Hepatic stellate cell (primary cell): ENCODE results near the gene NSL1.
A peak's percentile ranks its signal among the peaks of the same experiment; 100 is the strongest.
"Not testable (repeated sequence)": the region's sequence is repeated elsewhere in the genome, so short reads cannot be mapped to it uniquely, and the experiment has no call there.

Source experiments
- DNase-seq: peaks from one replicate; pipeline ENCODE4 v3.0.0; 2011; ENCODE audit warnings: low spot score

Gene NSL1, protein sequence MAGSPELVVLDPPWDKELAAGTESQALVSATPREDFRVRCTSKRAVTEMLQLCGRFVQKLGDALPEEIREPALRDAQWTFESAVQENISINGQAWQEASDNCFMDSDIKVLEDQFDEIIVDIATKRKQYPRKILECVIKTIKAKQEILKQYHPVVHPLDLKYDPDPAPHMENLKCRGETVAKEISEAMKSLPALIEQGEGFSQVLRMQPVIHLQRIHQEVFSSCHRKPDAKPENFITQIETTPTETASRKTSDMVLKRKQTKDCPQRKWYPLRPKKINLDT

DNA sequence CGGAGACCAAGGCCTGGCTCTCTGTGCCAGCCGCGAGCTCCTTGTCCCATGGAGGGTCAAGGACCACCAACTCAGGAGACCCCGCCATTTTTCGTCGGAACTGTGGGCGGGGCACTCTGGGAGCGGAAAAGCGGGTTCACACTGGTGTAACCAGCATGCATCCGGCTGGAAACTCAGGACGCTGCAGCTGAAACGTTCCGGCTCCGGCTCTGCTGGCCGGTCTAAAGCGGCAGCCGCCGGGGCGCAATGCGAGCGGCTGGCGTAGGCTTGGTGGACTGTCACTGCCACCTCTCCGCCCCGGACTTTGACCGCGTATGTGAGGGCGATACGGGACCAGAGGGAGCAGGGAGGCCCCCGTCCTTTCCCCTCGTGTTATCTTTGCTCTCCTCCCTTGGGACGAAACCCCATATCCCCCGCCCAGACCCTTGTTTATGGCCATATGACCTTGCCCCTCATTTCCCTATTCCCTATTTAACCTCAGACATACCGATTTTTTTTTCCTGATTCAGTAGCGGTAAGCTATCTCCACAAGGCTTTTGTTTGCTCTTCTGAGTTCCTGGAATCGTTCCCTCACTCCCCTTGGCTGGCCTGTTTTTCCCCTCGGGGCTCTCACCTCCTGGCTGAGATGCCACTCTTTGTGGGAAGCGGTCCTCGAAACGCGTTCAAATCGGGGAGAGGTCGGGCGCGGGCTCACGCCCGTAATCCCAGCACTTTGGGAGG lies at the start of gene NSL1, which contains the start of gene TATDN3:
Gene NSL1, minus strand, starts transcription at position 102 of the 720 bp plus-strand sequence. Its CDS starts 14 bp downstream, at position 88.
Gene TATDN3, plus strand, starts transcription at position 219 of the 720 bp plus-strand sequence. Its CDS starts 28 bp downstream, at position 247.
- DNase-seq = peak; percentile 82

DNA sequence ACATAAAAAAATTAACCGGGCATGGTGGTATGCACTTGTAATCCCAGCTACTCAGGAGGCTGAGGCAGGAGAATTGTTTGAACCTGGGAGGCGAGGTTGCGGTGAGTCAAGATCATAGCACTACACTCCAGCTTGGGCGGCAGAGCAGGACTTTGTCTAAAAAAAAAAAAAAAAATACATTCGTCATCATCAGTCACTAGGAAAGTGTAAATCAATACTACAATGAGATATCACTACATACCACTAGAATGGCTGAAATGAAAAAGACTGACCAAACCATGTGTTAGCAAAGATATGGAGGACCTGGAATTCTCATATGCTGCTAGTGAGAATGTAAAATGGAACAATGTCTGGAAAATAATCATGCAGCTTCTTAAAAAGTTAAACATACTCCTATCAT lies 46.6 kb upstream of the NSL1 start:
- no peak for DNase-seq

DNA sequence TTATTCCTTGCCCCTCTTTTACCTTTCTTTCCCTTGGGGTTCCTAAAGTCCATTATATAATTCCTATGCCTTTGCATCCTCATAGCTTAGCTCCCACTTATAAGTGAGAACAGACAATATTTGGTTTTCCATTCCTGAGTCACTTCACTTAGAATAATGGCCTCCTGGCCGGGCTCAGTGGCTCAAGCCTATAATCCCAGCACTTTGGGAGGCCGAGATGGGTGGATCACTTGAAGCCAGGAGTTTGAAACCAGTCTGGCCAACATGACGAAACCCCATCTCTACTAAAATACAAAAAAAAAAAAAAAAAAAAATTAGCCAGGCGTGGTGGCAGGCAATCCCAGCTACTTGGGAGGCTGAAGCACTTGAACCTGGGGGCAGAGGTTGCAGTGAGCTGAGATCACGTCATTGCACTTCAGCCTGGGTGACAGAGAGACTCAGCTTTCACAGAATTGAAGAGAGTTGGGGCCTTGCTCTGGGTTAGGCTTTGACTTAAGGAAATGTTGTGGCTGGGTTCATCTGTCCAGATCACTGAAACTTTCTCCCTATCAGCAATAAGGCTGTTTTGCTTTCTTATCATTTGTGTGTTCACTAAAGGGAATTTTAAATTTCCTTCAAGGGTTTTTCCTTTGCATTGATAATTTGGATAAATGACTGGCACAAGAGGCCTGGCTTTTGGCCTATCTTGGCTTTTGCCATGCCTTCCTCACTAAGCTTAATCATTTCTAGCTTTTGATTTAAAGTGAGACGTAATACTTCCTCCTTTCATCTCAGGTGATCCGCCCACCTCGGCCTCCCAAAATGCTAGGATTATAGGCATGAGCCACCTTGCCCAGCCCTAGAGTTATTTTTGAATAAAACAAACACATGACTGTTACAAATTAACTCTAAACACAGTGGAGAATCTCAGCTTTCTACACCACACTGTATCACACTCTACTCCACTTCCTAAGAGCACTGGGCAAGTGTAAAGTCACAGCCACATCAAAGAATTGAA lies 41.9 kb upstream of the NSL1 start:
- not testable (repeated sequence) for DNase-seq

DNA sequence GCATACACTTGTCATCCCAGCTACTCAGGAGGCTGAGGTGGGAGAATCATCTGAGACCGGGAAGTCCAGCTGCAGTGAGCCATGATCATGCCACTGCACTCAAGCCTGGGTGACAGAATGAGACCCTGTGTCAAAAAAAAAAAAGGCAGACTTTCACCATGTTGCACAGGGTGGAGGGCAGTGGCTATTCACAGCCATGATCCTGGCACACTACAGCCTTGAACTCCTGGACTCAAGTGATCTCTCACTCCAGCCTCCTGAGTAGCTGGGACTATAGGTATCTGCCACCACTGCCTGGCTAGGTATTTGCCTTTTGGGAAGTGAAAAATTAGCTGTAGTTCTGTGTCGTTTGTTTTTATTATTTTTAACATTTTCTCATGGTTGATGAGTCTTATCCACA lies 36.8 kb upstream of the NSL1 start:
- no peak for DNase-seq

DNA sequence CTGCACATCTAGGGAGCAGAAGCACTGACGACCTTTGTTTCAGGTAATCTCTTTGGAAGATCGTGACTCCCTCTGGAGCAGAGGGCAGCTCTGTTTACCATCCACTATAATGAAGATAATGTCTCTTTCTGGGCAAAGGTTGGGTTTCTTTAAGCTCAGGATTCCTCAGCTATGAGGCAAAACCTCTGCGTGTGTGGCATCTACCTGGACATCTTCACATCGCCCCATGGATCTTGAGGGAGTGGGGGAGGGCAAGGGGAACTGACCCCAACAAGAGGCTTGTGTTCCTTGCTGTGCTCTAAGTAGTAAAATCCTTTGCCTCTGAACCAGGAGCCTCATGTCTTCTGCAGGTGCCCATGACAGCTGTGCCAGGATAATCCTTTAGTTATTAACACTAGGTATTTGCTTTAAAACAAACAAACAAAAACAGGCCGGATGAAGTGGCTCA lies 36.3 kb upstream of the NSL1 start:
- no peak for DNase-seq

DNA sequence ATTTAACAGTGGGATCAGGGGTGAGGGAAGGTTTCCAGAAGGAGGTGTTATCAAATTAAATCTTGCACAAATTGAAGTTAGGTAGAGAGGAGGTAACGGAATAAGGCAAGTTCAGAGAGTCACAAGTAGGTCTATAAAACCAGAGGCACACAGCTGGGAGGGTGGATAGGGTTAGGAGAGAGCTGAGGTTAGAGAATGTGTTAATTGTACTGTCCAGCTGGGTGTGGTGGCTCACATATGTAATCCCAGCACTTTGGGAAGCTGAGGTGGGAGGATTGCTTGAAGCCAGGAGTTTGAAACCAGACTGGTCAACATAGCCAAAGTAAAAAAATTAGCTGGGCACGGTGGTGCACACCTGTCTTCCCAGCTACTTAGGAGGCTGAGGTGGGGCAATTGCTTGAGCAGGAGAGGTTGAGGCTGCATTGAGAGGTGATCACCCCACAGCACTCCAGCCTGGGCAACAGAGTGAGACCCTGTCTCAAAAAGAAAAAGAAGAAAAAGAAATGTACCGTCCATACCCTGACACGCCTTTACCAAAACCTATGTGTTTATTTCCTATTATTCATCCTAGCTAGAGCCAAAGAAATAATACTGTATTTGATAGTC lies 35.7 kb upstream of the NSL1 start:
- no peak for DNase-seq

DNA sequence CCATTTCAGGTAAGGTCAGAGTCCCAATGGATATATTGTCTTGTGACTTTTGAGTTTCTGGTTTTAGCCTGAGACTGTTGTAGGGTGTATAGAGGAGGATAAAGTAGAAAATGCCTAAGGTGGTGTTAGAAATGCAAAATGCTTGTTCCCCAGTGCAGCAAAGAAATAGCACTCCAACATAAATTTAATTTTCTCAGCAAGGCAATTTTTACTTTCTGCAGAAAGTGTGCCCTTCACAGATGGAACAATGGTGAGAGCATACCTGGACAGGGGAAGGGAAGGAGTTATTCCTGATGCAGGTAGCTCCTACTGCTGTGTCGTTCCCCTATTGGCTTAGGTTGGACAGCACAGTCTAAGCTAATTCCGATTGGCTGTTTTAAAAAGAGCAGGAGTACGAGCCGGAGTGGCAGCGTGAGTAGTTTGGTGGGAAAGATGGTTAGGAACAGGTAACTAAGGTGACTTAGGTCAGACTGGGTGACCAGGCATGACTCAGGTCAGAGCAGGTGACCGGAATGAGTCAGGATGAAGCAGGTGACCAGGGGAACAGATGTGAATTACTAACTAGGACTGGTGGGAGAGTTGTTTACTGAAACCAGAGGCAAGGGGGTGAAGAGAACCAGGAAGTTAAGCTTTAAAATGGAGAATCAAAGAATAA lies 34.3 kb upstream of the NSL1 start:
- DNase-seq = no peak

DNA sequence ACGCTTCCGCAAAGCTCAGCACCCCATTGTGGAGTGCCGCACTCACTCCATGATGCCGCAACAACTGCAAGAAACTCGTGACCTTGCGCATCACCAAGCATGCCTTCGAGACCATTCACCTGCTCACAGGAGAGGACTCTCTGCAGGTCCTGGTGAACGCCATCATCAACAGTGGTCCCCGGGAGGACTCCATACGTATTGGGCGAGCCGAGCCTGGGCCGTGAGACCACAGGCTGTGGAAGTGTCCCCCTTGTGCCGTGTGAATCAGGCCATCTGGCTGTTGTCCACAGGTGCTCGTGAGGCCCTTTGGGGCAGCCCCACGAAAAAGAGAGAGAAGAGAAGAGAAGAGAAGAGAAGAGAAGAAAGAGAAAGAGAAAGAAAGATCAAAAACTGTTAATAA lies 32.6 kb upstream of the NSL1 start:
- no peak for DNase-seq

DNA sequence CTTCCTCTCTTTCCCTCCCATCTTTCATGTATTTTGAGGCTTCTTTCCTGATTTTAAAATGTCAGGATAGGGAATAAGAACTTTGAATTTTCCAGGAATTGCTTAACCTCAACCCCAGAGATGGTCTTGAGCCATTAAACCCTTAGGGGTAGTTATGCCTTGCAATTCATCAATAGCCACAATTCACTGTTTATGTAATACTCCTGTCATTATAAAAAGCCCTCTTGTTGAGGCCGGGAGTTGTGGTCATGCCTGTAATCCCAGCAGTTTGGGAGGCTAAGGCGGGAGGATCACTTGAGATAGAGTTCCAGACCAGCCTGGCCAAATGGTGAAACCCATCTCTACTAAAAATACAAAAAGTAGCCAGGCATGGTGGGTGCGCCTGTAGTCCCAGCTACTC lies 31.4 kb upstream of the NSL1 start:
- no peak for DNase-seq

DNA sequence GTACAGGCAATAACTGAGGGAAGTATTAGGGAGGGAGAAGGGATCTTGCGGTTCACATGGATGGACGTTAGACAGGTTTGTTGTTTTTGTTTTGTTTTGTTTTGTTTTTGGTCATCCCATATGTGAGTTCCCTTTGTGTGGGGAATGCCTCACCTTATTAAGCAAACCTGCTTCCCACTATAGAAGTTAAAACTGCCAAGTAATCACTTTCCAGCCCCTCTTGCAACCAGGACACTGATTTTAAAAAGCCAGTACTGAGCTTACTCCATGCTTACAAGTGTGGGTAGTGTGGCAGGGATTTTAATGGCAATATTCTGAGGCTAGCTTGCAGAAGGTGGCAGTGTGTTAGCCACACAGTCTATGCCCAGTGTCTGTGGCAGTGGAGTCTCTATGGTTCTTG lies 29.4 kb upstream of the NSL1 start:
- DNase-seq = no peak

DNA sequence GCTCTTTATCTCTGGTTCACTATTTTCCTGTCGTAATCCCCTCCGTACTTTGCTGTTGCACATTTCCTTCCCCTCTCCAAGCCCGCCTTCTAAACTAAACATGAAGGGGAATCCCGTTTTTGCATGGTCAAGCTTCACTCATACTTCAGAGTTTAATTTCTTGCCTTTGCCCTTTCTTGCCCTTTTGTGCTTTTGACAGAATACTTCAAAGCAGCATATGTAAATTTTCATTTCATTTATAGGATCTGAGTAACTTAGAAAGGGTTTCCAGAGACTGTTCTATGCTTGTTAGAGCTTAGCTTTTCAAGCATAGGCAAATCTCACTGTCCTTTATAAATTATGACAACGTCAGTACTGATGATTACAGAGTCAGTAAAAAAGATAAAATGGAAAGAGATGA lies 28.1 kb upstream of the NSL1 start:
- no peak for DNase-seq

DNA sequence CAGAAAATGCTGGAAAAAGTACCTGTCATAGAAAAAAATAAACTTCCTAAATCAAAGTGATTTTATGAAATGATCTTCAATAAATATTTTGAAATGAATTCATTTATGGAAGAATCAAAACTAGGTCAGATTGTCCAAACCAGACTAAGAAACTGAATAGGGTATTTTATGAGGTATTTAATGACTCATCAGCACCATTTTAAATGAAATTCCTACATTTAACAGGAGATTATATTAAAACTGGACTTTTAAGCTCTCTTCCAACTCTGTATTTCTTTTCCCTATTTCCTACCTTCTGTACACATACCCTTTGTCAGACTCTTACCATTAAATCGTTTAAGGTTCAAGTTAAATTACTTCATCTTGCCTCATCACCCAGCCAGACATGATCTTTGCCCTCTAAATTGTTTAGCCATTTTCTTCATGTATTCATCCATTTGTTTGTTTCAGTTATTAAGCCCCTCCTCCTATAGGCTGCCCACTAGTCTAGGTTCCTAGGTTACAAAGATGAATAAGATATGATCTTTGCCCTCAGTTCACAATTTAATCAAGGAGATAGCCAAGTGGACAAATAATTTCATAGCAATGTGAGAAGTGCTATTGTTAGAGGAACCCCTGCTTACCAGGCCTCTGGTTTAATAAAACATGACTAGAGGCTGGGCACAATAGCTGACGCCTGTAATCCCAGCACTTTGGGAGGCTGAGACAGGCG lies 25.1 kb upstream of the NSL1 start:
- DNase-seq = no peak

DNA sequence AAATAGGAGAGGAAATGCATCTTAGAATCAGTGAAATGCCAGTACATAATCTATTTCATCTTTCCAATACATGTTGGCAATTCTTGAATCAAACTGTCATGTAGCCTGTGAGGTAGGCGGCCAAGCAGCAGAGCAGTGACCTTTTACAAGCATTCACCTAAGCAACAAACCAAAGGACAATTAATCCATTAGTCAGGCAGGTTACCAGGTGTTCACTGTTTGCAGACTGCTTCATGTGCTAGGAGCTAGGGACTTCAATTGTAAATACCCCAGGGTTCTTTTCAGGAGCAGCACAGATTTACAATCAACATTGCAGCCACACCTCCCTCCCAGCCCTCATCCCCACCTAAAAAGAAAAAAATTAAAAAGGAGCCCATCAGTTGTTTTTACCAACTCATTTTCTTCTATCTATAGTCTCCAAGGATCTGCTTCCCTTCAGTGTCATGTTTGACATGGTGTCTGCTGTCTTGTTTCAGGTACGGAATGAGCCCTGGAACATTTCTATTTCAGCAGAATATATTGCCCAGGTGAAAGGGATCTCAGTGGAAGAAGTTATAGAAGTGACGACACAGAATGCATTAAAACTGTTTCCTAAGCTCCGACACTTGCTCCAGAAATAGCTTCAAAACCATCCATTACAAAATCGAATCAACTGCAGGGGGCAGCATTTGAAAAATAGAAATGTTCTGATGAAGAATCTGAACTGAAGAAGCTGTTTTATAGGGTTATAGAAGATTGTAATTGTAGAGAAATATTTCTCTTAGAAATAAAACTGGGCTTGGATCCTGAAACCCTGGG lies 23.2 kb upstream of the NSL1 start:
- no peak for DNase-seq

DNA sequence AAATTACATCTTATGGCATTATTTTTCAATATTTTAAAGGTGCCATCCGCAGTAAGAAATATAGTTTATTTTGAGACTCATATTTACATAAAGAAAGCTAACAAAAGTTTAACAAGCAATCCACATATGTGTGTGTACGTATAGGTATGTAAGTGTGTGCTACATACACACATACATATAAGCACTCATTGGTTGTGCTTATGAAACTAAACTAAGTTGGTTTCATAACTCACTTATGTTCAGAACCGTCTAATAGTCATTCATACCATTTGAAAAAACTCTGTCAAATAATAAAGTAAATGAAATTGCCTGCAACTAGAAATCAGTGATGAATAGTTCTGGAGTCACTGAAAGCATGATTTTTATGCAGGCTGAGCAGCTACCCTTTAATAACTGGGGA lies 14.2 kb upstream of the NSL1 start:
- DNase-seq = no peak

DNA sequence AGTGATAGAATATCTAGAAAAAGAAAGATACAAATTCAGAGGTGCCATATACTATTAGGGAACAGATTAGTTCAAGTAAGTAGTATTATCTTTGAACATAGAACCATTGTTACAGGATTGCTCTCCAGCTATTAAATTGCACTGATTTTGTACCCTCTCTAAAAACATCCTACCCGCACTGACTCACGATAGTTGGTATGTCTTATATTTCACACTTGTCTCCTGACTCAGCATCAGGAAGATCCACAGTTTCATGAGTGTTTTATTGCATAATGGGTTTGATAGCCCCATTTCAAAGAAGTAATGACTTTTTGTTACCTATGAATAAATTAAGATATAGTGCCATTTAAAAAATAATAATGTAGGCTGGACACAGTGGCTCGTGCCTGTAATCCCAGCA lies 6.1 kb upstream of the NSL1 start:
- no peak for DNase-seq

DNA sequence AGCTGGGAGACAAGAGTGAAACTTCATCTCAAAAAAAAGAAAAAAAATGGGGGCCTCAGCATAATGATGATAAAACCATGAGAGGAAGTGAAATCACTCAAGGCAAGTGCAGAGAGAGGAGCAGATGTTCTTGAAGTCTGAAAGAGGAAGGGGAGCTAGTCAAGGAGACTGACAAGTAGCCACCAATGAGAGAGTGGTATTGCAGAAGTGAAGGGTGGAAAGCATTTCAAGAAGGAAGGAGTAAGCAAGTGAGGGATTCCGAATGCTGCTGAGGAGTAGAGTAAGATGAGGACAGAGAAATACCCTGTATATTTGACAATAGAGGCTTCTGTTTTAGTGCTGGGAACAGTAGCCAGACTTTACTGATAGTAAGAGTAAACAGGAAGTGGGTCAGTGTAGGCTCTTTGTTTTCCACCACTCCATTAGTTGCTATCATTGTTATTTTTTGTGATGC lies 3.0 kb upstream of the NSL1 start:
- no peak for DNase-seq

DNA sequence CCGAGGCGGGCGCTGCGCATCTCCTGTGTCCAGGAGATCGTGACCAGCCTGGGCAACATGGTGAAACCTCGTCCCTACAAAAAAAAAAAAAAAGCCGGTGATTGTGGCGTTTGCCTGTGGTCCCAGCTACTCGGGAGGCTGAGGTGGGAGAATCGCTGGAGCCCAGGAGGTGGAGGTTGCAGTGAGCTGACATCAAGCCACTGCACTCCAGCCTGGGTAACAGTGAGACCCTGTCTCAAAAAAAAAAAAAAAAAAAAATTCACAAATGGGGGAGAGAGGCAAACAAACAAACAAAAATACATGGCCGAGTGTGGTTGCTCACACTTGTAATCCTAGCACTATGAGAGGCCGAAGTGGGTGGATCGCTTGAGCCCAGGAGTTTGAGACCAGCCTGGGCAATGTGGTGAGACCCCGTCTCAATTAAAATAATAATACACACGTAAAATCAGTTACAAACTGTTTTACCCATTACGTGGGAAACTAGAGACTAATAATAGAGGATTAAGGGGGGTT lies 875 bp upstream of the NSL1 start:
- no peak for DNase-seq

DNA sequence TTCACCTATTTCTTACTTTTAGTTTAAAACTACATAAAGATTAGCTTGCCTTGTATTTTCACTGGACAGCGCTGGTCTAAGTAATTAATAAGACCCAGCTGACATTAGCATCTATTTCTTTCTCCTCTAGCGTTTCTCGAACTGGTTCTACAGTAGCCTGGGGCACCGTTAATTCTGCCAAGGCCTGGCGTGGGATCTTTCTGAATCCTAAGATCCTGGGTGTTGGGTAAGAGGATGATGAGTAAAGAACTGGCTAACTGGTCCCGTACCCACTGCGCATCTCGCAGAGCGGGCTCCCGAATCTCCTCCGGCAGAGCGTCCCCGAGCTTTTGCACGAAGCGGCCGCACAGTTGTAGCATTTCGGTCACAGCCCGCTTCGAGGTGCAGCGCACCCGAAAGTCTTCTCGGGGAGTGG lies 309 bp downstream of the NSL1 start:
- DNase-seq = peak; percentile 81

DNA sequence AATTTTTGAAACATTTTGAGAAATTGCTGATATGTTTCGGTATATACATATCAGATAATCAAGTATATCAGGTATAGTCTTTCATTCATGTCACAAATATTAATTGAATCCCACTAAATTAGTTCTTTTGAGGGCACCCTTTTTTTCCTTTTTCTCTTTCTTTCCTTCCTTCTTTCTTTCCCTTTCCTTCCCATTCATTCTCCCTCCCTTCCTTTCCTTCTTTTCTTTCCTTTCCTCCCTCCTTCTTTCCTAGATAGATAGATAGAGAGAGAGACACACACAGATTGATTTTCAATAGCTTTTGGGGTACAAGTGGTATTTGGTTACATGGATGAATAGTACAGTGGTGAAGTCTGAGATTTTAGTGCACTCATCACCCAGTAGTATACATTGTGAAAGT lies 5.7 kb downstream of the NSL1 start:
- DNase-seq = no peak

DNA sequence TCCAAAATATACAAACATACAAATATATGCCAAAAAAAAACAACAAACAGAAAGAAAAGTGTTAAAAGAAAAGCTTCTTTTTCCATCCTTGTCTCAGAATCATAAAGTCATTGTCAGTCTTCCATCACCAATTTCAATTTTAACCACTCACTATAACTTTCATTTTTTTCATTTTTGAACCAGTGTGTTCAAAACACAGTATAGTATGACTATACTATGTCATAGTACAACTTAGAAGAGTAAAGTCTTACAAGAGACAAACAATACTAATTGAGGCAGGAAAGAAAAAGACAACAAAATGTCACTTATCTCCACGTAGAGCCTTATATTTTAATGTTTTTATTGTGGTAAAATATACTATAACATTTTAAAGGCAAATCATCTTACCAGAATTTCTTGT lies 7.6 kb downstream of the NSL1 start:
- DNase-seq = no peak
